GM03348 (cell line): Measurements from ENCODE around the gene FMNL3.

Source experiments
- DNase-seq: peaks from one replicate; pipeline ENCODE4 v3.0.0; 2012; ENCODE audit warnings: low spot score

Gene FMNL3

GRCh38 chr12:49651855-49652254, 55.4 kb downstream of the FMNL3 start:
- no peak for DNase-seq

GRCh38 chr12:49649892-49650291, 57.3 kb downstream of the FMNL3 start:
- DNase-seq = no peak

- no peak for DNase-seq
Measured at GRCh38 chr12:49649445-49649844, 57.8 kb downstream of the FMNL3 start.

GRCh38 chr12:49648712-49649003, 58.5 kb downstream of the FMNL3 start:
- no peak for DNase-seq

DNA sequence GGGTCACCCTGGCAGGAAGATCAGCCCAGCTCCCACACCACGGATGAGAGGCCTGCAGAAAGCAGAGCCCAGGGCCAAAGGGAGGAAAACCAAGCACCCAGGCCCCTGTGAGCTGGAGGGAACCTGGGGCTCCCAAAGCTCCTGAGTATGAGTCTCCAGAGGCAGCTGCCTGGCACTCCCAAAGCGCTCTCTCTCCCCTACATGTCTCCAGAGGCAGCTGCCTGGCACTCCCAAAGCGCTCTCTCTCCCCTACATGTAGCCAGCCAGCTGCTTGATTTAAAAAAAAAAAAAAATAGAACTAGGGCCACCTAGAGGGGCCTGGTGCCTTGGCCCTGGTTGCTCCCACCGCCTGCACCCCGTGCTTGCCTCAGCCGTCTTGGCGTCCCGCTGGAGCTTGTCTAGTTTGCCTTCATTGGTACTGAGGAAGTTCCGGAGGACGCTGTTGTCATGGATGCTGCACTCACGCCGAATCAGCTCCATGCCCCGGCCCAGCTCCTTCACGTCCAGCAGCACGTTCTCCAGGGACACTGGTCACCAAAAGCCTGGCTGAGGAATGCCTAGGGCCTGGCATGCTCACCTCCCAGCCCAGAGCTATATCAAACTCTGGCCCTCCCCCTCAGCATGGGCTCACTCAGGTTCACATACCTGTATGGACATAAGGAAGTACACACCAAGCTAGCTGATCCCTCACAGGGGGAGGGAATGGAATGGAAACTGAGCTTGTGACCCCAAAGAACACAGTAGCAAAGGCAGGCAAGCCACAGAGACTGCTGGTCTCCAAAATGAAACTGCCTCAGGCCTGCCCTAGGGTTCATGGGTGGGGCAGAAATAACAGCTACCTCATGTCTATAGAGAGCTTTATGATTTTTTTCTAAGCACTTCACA, 59.1 kb downstream of the FMNL3 start:
- no peak for DNase-seq

- DNase-seq = no peak
Measured at GRCh38 chr12:49646871-49647654, 60.1 kb downstream of the FMNL3 start.

- DNase-seq = no peak
Measured at GRCh38 chr12:49646331-49646830, 60.8 kb downstream of the FMNL3 start.

DNA sequence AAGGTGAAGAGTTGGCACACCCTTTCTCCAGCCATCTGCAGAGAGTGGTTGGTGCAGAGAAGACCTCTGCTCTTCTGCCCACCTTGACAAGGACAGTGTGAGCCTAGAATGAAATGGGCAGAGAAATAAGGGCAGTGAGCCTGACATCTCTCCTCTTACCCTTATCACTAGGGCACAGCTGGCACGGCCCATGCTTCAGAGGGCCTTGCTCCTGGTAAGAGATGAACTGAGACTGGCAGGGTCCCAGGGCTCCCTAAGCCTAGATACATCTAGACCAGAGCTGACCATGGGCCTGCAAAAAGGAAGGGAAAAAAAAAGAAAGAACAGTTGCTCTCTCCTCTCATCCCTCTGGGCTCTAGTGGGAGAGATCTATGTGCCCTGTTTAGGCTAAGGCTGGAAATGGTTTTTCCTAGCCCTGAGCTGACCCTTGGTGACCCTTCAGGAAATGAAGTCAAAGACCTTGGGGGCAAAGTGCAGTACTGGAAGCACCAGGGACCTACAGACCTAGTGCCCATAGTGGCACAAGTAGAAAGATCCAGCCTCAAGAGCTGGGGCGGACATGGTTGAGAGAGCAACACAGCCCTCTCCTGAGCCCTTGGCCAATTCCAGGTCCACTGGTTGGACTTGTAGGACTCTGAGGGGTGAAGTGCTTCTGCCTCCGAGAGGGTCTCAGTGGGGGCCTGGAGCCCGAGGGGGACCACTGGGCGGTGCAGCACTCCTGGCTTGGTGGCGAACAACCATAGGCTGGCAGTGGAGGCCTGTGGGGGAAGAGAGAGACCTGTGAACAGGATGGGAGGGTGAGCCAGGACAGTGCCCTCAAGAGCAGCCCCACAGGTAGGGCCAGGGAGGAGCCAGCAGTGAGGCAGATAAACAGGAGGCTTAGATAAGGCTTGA, 61.8 kb downstream of the FMNL3 start:
- no peak for DNase-seq

- DNase-seq = peak; percentile 91
Measured at GRCh38 chr12:49644620-49644994, 62.6 kb downstream of the FMNL3 start.

GRCh38 chr12:49643961-49644619, 63.1 kb downstream of the FMNL3 start:
- no peak for DNase-seq

DNA sequence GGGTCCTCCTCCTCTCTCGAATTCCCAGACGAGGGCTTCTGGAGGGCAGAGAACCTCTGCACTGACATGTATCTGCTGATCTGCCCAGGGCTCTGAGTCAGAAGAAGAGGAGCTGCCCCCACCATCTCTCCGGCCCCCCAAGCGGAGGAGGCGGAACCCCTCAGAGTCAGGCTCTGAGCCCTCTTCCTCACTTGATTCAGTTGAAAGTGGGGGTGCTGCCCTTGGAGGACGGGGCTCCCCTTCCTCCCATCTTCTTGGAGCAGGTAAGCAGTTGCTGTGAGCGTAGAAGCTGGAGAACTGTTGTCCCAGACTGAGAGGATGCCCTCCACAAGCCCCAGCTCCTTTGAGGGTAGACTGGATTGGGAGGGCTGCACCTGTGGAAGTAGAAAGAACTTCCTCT, 64.1 kb downstream of the FMNL3 start:
- no peak for DNase-seq

DNA sequence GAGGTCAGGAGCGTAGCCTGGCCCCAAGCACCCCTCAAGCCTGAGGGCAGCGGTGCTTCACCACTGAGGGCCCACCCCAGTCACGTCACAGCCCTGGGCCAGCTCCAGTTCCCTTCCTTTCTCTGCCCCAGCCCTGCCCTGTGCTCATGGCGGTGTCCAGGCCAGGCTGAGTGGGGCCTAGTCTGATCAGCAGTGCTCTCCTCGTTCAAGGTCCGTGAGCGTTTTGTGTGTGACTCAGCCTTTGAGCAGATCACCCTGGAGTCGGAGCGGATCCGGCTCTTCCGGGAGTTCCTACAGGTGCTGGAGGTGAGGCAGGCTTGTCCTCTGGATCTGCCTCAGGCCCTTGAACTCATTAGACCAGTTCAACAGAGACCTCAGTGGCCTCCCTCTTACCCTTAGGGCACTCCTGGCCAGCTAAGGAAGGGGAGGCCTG, 64.8 kb downstream of the FMNL3 start:
- no peak for DNase-seq

DNA sequence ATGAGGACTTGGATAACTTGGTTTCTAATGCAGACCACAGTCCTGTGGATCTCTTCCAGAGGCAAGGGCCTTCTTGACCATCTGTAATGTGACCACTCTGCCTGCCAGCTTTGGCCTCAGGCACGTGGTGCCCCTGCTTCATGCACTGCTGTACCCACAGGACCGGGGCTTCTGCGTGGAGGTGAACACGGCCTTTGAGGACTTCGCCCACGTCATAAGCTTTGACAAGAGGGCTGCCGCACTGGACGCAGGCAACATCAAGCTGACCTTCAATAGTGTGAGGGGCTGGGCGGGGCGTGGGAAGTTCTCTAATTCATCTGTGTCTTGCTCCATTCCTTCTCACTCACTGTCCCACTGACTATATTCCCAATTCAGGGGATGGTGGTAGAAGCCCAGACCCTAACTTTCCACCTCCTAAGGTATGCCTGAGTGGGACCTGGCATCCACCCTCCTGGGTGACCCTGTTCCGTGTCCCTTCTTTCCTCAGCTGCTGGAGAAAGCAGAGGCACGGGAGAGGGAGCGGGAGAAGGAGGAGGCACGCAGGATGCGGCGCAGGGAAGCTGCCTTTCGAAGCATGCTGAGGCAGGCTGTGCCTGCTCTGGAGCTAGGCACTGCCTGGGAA, 65.3 kb downstream of the FMNL3 start:
- DNase-seq = no peak

DNA sequence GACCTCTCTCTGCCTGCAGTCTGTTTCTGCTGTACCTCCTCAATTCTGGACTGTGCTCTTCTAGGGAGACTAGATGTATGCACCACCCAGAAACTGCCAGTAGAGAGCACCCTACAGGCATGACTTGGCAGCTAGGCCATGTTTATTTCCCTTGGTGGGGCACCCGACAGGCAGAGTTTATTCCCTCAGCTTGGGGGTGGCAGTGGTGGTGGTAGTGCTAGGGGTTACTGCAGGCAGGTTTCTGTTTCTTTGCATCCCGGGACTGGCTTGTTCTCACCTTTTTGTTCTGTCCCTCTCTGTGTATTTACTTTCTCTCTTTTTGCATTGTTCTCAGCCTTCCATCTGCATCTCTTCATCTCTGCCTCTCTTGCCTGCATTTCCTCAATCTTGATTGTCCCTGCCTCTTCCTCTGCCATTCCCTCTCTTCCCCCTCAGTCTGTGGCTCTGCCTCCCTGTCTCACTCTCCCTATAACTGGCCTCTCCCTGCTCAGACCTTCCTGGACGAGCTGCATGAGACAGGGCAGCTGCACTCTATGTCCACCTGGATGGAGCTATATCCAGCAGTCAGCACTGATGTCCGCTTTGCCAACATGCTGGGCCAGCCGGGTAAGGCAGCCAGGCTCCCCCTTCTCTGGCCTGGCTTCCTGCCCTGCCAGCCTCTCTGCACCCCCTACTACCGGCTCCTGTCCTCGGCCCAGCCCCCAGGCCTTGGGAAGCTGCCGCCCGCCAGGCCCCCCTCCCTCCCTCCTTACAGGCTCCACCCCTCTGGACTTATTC, 70.0 kb downstream of the FMNL3 start:
- DNase-seq = peak; percentile 87

DNA sequence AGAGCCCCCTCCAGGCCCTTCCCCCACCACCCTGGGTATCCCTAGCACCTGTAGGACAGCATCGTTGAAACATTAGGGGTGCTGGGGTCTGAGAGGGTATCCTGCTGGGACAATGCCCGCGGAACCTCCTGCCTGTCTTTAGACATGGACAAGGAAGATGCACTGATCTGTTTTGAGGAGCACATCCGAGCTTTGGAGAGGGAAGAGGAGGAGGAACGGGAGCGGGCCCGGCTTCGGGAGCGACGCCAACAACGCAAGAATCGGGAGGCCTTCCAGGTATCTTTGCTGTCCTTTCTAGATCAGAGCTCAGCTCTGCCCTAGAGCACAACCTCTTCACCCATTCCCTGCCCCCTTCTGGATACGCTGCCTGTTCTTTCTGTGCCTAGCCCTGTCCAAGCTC, 70.6 kb downstream of the FMNL3 start:
- no peak for DNase-seq

DNA sequence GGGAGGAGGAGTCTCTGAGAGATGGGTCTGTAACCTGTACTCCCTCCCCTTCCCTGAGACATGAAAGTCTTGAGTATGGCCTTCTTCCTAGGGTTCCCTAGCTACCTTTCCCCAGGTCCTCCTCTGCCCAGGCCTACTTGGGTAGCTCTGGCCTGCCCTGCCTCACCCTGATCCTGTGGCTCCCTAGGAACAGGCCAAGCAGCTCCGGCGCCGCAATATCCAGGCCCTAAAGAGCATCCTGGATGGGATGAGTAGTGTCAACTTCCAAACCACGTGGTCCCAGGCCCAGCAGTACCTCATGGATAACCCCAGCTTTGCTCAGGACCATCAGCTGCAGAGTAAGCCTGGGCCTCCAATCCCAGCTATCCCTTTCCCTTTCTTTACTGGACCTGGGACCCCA, 71.5 kb downstream of the FMNL3 start:
- DNase-seq = no peak

DNA sequence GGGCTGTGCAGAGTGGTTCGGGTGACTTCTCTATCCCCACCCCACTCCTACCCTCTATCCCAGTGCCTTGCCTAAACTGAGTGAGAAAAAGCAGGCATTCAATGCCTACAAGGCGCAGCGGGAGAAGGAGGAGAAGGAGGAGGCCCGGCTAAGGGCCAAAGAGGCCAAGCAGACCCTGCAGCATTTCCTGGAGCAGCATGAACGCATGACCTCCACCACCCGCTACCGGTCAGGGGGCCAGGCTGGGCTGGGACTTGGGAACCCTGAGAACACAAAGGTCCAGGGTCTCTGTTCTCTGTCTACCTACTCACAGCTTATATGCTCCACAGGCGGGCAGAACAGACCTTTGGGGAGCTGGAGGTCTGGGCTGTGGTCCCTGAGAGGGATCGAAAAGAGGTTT, 72.2 kb downstream of the FMNL3 start:
- DNase-seq = no peak

DNA sequence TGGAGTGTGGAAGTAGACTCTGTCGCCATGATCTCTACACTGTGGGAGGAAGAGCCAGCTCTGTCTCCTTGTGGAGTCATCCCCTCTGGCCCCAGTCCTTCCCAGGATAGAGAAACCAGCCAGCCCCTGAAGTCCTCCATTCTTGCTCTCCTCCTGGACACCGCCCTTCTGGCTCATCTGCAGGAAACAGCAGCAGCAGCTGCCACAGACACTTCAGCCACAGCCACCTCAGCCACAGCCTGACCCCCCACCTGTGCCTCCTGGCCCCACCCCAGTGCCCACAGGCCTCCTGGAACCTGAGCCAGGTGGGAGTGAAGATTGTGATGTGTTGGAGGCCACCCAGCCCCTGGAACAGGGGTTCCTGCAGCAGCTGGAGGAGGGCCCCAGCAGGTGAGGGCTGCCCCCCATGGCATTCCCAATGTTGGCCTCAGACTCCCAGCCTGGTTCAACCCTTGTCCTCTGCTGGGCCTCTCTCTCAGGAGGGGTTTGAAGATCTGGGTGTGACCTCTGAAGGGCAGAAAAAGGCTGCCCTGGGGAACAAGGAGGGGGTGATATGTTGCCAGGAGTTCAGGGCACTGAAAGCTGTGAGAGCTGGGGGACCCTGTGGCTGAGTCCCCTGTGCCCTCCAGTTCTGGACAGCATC, 73.4 kb downstream of the FMNL3 start:
- DNase-seq = no peak

DNA sequence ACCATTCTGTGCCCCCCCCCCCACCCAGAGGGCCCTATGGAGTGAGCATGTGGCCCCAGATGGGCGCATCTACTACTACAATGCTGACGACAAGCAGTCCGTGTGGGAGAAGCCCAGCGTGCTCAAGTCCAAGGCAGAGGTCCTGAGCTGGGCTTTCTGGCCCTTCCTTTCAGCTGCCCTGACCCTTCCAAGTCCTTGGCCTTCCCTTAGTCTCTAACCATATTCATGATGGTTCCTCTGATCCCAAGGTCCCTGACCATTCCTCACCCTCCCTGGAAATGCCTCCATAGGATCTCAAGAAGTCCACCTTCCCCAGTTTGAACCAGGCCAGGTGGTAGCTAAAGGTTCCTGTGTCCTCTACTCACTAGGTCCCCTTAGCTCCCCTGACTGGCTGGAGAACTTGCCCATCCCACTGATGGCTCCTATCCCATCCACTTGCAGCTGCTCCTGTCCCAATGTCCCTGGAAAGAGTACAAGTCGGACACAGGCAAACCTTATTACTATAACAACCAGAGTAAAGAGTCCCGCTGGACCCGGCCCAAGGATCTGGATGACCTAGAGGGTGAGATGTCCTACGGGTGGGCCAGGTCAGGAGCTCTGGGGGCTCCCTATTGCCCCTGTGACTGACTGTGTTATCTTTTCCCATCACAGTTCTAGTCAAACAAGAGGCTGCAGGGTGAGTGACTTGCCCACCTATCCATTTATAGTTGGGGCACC, 74.1 kb downstream of the FMNL3 start:
- DNase-seq = no peak
